Activated naive CD8-positive, alpha-beta T cell treated with anti-CD3 and anti-CD28 coated beads, Interleukin-2, amount 50 U/mL, for 16 hours (primary cell): ENCODE measurements around the gene FSTL4.

Experiments
- DNase-seq: peaks from one replicate; pipeline ENCODE4 v3.0.0-alpha.2; 2020; ENCODE audit warnings: low read depth, low spot score

The FSTL4 gene

DNA sequence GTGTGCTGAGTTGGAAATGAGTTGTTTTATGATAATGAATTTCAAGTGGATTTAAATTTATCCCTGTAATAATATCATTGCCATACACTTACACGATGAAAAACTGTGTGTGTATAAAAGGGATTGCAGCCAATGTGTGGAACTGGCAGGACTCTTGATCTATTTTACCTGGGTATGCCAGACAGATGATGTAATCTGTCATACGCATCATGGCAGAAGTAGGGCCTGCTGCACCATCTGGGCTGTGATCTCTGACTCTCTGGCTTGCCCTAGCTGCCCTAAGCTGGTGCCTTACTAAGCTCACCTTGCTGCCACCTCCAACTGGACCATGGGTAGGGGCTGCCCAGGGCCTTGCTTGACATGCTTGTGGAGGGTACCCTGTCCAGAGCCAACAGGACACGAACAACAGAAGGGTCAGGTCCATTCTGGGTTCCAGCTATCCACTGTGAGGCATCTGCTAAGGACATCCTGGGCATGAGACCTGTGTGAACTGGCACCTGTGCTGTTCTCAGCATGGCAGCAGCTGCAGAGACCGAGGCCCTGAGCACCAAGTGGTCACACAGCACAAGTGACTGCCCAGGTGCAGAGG is 184.2 kb downstream of the FSTL4 start:
- no peak for DNase-seq

DNA sequence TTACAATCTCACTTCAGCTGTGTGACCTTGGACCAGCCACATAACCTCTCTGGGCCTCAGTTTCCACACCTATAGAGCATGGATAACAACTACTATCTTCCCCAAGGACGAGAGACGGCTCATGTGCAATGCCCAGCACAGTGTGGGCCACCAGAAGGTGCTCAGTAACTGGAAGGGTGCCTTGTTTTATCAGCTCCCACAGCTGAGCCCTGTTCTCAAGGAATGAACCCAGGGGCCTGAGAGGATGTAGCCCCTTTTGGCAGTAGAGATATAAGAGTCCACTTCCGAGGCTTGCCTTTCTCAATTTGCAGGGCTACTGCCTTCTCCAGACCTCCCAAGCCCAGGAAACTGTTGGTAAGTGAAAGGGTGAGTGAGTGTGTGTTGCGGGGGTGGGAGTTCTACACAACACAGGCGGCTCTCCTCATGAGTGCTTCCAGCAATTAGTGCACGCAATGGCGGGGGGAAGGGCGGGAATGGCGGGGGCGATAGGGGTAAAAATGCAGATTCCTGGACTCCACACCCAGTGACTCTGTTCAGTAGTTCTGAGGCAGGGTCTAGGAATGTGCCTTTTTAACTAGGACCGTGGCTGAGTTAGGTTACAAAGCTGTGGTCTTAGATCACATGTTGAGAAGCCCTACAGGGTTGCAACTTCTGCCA is 185.1 kb downstream of the FSTL4 start:
- DNase-seq, result no peak

DNA sequence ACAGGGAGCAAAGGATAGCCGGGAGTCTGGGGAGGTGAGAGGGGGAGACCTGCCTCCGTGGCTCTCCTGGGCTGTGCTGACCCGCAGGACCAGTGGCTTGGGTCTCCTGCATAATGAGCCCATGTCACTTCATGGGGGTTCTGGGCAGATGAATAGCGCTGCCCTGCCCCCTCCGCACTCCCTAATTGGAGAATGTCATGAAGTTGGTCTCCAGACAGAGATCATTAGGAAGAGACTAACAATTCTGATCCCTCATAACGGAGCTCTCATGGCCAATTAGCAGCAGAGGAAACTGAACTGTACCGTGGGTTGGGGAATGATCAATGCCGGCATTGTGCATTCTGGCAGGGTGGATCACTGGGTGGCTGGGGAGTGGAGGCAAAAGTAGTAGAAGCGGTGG is 186.1 kb downstream of the FSTL4 start:
- DNase-seq, result no peak

DNA sequence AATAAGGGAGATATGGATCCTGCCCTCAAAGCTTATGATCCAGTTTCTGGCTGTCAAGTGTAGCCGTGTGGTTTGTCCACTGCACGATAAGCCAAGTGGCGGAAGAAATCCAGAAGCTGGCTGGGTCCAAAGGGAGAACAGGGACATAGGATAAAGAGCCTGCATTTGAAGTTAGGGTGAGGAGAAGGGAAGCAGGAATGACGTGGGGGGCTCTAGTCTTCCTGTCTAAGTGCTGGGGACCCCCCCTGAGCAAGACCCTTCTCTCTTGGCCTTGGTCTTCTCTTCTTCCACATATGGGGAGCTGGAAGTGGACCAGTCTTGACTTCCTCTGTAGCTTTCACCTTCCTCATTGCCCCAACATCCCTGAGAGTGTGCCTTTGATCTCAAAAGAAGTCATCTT is 186.6 kb downstream of the FSTL4 start:
- DNase-seq, result no peak

DNA sequence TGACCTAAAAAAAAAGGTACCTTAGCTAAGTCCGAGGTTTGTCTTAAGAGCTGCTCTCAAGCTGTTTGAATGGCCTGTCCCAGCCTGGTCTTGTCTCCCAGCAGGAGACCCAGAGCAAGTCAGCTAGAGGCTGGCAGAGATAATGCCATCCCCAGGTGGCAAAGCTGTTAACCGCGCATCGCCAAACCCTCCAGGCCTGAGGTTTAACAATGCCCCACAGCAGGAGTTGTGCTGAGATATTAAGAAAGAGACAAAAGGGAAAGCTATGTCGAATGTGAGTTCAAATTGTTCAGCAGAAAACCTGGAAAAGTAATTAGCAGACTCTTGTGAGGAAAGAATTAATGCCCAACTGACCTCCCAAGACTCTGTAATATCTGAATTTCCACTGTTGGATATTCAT is 187.1 kb downstream of the FSTL4 start:
- no peak for DNase-seq

DNA sequence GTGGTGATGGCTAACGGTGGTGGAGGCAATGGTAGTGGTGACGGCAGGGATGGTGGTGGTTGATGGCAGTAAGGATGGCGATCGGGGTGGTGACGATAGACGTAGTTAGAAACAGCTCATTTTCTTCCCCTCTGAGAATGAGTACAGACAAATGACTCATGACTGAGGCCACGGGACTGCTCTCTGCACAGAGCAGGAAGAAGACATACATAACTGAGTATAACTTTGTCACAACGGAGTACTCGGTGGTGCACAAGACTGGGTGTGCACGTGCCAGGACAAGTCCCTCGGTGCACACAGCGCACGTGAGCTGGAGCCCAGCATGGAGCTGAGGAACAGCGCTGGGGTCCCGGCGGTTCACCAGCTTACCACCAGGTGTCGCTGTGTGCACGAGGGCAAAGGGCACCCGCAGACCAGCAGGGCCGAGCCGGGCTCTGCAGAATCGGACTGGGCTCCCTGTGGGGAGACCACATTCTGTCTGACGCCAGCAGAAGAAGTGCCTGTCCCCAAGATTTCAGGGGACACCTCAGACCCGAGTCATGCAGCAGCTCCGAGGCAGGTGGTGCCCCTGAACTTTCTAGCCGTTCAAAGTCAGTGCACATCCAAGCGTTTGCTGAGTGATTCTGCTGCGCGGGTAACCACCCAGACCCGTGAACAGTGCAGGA is 188.6 kb downstream of the FSTL4 start:
- DNase-seq, result peak; percentile 42

DNA sequence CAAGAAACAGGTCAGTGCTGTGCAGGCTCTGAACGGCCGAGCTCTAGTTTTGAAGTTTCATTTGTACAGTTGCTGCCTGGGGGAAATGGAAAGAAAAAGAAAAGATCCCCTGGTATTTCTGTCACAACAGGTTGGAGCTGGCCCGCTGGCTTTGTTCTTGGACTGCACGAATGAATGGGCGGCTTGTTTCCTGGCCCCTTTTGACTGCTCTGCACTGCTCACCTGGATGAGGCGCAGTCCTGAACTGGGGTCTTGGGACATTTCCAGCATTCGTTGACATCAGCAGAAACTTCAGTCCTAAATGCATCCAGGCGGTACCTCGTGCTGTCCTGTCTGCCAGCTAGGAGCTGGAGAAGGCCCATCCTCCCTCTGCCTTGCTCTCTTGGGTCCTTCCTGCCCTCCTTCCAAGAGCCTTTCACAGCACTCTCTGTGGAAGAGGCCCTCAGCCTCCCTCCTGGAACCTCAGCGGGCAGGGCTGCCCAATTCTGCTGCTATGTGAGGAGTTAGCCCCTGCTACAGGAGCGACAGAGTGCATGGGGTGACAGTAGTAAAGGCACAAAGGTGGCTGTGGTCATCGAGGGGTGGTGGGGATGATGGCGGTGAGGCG is 189.2 kb downstream of the FSTL4 start:
- DNase-seq, result no peak

DNA sequence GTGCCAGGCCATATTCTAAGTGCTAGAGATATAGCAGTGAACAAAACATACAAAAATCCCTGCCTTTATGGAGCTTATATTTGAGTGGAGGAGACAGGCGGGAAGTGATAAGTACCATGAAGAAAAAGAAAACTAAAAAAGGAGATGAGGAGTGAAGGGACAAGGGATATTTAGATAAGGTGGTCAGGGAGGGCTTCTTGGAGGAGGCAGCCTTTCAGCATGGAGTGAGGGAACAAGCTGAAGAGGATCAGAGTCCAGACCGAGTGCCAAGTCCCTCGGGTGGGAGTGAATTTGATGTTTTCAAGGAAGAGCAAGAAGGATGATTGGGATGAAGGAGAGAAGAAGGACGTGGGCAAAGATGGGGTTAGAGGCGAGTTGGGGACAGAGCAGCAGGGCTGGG is 190.5 kb downstream of the FSTL4 start:
- no peak for DNase-seq

DNA sequence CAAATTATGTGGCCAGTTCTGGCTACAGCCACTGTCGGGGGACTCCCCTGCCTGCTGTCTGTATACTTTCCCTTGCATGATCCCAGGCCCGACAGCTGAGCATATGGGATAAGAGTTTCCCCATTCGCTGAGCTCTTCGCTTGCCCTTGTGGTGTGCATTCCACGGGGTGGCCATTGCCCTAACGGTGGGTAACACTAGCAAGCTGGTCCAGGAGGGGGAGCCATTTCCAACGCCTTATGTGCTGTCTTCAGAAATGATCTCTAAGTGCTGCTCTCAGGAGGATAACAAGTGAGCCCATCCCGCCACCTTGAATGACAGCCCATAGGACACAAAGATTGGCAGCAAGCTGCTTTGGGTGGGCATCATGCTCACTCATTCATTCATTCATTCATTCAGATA is 190.9 kb downstream of the FSTL4 start:
- no peak for DNase-seq

DNA sequence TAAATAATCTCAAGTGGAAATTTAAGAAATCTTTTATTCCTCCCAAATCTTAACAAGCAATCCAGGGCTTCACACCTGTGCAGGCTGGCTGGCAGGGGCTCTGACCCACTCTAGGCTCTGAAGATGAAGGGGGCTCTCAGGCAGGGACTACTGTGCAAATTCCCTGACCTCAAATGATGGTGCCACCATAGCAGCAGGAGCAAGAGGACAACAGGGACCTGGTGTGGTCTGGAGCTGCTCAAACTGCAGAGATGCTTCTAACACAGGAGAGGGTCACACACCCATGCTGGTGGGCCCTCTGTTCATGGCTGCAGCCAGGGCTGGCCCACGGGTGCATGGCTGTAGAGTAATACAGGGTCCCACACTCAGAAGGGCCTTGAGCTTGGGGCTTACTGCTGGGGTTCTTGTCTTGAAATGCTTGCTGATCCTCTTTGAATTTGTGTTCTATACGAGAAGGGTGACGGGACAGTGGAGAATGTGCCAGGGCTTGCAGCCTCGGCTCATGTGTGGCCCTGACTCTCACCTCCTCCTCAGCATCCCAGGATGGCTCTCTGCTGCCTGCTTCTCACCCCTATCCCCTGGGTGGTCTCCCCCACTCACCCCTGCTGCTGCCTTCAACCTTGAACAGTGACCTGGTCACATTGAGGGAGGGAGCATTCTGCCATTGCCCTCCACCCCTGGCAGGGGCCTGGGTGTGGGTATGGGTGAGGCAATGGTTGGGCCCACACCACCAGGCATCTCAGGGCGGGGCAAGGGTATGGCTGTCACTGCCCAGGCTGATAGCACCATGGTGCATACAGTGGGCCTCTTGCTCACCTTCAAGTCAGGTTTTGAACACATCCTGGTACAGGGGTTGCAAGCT is 191.7 kb downstream of the FSTL4 start:
- no peak for DNase-seq

DNA sequence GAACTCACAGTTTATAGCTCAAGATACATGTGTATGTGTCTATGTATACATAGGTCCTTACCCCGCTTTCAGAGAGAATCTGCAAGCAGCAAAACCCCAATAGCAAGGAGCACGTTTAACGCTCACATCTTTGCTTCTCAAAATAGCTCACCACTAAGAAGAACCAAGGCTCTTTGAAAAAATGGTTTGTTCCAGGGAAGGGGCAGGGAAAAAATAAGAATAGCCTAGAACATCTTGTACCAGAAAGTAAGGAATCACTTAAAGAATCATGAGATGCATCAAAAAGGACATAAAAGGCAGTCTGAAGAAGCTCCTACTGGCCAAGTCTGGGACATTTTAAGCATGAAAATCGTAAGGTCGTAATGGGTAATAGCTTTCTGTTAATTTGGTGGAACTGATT is 196.4 kb downstream of the FSTL4 start:
- no peak for DNase-seq

DNA sequence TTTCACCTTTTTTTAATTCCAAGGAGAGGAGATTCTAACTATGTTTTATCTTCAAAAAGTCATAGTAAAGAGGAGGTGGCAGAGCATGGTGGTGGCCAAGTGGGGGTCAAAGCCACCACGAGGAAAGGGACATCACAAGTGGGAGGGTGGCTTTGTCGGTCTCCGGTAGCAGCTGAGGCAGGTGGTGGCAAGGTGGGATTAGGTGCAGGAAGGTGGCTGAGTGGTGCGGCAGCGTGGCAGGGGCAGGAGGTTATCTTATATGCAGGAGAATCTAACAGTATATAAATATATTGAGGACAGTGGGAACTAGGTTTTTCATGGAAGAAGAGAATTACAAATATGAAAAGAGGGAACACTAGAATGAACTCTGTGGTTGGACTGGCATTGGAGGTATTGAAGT is 196.8 kb downstream of the FSTL4 start:
- DNase-seq, result no peak

DNA sequence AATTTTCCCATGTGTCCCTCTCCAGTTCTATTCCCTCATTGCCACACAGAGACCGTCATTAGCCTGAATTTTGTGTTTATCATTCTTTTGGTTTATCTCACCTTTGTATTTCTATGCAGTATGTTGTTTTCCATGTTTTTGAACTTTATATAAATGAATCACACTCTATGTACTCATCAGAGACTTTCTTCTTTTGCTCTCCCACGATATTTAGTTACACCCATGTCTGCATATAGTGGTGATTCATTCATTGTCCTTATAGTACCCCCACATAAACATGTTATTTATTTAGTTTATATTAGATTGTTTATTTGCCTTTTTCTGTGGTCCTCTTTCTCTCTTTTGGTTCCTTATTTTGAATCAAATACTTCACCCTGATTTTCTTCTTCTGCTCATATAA is 199.7 kb downstream of the FSTL4 start:
- no peak for DNase-seq

DNA sequence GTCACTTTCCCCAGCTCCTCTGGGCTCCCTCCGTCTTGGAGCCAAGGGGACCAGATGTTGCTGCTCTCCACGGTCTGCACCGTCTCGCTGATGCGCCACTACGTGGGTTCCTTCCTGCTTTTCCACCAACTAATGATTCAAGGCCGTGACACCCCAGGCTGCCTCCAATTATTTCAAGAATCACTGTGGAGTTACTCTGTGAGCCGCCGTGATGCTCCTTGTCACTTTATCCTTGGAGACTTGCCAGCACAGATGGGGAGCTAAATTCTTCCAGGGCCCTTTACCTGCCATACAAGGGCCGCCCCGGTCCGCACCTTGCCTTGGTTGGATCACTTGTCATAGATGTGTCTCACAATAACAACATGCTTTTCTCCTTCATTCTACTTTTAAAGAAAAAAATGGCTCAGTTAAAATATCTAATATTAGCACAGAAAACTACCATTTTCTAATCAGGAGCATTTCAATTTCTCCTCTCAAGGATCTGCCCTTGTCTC is 202.0 kb downstream of the FSTL4 start:
- DNase-seq, result no peak

DNA sequence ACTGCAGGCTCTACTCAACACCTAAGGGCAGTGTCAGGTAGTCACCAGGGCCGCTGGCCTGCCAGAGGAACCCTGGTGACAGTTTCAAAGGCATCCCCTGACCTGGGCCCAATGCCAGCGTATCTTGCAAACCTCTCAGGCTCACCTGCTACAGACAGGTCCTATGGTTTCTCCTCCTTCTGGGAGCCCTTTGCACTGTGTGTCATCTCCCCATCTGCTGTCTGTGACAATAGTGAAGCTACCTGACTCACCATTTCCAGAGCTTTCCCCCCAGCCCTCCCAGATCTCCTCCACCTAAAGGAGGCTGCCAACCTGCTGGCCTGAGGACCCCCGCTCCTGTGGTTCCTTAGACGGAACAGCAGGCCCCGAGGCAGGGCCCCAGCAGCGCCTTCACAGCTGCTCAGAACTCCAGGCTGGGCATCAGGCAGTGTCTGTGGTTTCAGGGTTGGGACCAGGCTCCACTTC is 203.1 kb downstream of the FSTL4 start:
- DNase-seq, result no peak

DNA sequence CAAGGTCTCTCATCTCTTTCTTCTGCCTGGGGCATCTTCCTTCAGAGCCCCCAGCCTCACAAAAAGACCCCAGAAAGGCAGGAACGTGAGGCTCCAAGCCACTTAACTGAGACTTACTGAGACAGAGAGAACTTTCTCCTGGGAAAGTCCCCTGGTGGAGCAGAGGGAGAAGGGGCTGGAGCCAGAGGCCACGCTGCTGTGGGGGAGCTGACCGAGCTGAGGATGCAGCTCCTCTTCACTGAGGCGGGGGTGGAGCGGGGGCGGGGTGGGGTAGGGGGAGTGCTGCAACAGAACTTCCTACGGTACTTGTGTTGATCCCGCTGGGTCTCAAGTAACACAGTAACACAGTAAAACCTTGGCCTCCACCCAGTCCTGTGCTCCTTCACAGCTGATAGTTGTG is 204.0 kb downstream of the FSTL4 start:
- no peak for DNase-seq

DNA sequence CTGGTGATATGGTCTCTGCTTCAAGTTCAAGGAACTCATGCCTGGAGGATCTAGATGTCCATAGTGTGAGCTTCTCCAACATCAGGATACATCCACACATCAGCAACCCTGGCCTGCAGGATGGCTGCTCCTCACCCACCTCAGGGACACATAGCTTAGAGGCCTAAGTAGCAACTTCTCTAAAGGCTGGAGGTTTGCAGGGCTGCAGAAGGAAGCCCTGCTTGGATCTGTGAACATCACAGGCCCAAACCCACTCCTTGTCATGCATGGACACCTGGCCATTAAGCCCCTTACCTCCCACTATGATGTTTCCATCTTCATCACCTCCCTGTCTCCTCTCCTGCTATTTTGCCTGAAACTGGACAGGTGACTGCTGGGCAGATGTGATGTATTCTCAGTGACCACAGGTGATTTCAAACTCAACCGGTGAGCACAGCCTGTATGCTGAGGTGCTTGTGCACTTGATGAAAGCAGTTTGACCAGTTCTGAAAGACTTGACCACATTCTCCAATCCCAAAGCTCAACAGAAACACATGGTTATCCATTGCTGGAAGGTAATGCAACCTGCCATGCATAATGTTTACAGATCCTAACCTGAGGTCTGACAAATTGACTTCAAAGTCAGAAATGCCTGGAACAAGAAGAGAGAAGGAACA is 205.2 kb downstream of the FSTL4 start:
- no peak for DNase-seq

DNA sequence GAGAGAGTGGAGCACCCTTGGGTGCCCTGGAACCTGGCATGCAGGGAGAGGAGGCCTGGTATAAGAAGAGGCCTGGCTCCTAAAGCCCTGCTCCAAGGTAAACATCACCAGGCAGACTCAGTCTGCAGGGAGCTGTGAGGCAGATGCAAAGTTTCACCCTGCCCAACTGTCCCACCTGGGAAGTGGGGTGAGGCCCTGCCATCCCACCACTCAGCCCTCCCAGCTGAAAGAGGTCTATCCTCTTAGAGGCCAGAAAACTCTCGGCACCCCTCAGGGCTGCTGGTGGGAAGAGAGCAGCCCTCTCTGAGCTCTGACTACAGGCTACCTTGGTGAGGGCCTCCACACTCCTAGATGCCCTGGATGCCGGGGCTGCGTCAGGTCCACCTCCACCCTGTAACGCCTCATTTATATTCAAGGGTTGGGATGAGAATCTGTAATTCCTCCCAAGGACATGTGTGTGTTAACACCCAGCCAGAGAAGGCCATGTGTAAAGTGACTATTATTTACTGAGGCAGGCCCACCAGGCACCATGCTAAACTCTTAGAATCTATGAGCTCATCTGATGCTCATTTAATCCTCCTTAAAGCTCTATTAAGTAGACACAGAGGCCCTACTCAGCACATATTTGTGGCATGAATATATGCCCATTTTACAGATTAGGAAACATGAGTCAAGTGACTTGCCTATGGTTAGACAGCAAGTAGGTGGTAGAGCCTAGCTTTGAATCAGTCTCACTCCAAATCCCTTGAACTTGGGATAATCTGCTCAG is 205.9 kb downstream of the FSTL4 start:
- no peak for DNase-seq

DNA sequence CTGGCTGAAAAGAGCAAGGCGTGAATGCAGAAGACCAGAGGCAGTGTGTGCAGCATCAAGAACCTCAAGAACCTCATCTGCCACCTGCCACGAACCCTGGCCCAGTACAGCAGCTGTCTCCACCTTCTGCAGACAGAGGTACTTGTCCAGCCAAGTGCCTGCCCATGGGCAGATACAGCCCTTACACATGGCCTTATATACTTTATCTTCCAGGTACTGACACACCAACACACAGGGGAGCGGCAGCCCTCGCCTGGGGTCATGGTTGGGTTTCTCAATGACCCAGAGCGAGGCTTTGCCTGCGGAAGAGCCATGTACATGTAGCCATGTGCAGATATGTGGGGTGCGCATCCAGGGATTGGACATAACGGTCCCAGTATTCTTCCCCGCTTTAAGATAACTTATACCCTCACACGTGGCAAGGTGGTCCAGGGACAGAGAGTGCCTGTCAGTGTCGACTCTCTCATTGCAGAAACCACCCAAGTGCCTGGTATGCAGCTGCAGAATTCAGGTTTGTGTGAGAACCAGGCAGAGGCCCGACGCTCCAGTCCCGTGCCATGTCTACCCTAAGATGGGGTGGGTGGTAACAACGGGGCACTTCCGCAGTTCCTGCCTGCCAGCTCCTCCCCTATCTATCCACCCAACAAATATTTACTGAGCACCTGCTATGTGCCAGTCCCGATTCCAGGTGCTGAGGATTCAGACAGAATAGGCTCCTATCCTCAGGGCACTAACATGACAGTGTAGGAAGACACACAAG is 206.9 kb downstream of the FSTL4 start:
- no peak for DNase-seq

DNA sequence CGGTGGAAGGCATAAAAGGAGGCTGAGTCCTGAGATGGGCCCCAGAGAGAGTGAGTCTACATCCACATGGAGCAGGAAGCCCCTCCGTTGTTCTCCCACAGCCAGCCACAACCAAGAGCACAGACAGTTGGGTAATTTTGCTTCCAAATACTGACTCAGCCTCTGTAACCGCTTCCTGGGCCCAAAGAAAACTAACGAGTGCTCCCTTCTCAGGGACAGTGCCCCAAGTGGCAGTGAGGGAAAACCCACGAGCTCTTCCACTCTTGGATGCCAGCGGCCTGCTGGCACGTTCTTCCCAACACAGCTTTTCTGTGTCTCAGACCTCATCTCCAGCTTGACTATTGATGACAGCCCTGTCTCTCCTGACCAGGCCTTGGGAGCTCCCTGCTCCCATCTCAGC is 207.6 kb downstream of the FSTL4 start:
- no peak for DNase-seq
